ENCODE data around the gene FLT3.

The FLT3 gene

DNA sequence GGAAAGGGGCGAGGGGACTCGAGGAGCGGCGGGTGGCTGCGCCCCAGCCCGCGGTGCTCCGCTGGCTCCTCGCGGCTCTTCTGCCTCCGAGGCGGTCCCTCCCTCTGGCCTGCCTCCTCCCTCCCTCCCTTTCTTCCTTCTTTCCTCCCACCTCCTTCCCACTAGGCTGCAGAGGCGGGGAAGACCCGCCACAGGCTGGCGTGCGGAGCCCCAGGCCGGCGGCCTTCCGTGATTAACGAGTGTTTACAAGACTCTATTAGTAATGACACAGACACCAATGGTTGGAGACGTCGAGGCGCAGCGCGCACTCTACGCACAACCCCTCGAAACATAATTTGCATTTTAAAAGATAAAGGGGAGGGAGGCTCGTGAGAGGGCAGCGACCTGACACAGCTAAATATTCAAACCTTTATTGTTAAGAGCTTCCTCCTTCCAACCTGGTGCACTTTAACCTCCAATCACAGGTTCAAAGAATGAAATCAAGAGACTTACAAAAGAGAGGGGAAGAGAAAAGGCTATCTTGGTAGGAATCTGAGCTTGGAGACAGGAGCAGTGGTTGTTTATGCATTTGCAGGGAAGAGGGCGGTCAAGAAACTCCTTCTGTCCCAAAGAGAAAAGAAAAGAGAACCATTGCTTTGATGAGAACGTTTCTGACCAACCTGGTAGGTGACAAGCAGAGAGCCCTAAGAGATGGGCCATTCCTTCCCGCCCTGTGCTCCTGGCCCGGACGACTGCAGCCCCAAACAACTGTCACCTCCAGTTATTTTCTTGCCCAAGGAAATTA lies 131.1 kb downstream of the FLT3 start, which contains the start of gene CDX2:
Gene CDX2, minus strand, starts transcription at position 234 of the 784 bp plus-strand sequence. CDS start 309 bp downstream, outside the sequence.
- H3K27ac ChIP-seq: no peak within 1 kb of the TSS
- TF ChIP-seq, protein P1, sequence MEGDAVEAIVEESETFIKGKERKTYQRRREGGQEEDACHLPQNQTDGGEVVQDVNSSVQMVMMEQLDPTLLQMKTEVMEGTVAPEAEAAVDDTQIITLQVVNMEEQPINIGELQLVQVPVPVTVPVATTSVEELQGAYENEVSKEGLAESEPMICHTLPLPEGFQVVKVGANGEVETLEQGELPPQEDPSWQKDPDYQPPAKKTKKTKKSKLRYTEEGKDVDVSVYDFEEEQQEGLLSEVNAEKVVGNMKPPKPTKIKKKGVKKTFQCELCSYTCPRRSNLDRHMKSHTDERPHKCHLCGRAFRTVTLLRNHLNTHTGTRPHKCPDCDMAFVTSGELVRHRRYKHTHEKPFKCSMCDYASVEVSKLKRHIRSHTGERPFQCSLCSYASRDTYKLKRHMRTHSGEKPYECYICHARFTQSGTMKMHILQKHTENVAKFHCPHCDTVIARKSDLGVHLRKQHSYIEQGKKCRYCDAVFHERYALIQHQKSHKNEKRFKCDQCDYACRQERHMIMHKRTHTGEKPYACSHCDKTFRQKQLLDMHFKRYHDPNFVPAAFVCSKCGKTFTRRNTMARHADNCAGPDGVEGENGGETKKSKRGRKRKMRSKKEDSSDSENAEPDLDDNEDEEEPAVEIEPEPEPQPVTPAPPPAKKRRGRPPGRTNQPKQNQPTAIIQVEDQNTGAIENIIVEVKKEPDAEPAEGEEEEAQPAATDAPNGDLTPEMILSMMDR (conservative IDR thresholded peaks at IDR 0.05): no peak

DNA sequence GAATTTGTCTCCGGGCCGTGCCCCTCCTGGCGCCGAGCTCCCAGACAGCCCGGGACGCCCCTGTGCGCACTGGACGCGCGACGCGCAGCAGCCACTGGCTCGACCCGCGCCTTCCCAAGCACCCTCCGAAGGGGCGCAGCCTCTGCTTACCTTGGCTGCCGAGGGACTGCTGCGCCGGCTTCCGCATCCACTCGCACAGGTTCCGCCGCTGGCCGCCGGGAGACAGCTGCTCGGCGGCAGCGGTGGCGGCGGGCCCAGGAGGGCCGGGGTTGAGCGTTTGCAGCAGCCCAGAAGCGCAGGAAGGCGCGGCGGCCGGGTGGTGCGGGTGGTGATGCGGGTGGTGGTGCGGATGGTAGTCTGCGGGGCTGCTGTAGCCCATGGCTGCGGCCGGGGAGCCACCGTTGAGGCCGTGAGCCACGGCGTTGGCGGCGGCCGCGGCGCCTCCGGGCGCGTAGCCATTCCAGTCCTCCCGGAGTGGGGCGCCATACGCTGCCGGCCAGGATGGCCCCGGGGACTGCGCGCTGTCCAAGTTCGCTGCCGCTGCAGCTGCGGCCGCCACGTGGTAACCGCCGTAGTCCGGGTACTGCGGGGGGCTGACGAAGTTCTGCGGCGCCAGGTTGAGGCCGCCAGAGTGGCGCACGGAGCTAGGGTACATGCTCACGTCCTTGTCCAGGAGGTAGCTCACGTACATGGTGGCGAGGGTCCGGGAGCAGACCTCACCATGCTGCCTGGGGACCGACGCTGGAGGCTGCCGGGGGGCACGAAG lies 131.9 kb downstream of the FLT3 start:
- H3K27ac ChIP-seq: no peak overlapping the region
- TF ChIP-seq, protein P1 (conservative IDR thresholded peaks at IDR 0.05): no peak
- no peak for TF ChIP-seq ZFX (IDR thresholded peaks at IDR 0.05)

DNA sequence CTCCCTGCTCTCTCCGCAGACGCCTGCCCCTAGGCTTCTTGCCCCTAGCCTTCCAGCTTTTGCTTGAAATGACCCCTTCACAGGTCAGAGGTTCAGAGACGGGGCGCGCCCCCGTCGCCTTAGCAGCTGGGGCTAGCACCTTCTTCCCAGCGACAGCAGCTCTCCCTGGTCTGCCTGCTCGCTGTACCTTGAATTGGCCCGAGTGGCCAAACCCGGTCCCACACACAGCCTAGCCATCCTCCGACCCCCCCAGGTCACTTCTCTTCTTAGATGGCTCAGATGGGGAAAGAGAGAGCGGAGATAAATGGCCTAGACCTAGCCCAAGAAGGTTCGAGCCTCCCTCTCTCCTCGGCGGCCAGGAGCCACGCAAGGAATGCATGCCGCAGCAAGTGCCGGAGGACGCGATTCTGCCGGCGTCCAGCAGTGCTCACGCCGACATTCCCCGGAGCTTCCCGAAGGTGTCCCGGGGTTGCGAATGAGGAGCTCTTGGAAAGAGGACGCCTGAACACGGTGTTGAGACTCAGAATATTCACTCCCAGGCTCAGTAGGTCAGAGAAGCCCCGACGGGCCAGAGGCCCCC lies 132.6 kb downstream of the FLT3 start:
- TF ChIP-seq, protein P1 (conservative IDR thresholded peaks at IDR 0.05): no peak
- TF ChIP-seq ZFX (IDR thresholded peaks at IDR 0.05): no peak

DNA sequence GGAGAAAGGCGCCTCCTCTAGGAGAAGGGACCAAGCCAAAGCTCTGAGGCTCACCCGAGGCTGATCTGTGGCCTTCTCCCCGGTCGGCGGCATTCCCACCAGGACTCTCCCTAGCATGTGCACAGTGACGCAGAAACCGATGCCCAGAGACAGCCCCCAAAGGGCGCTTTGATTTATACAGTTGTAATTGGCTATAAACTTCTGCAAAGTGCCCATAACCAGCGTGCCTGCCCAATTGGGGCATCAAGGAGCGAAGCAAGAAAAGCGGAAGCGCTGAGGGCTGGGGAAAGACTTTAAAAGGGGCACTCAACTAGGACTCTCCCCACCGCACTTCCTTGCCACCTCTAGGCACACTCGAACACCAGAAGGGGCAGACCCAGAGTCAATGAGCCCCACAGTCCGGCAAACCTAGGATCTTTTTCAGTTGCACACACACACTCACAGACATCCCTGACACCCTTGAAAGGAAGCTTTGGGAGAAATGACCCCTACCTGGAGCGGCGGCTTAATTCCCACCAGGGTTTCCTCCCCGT lies 133.1 kb downstream of the FLT3 start:
- peak overlapping the region; percentile 88 for H3K27ac ChIP-seq
- TF ChIP-seq, protein P1 (conservative IDR thresholded peaks at IDR 0.05): no peak
- no peak for TF ChIP-seq ZFX (IDR thresholded peaks at IDR 0.05)

More for the DNA sequence above, 132.6 kb downstream of the FLT3 start:
- H3K27ac ChIP-seq: no peak overlapping the region

DNA sequence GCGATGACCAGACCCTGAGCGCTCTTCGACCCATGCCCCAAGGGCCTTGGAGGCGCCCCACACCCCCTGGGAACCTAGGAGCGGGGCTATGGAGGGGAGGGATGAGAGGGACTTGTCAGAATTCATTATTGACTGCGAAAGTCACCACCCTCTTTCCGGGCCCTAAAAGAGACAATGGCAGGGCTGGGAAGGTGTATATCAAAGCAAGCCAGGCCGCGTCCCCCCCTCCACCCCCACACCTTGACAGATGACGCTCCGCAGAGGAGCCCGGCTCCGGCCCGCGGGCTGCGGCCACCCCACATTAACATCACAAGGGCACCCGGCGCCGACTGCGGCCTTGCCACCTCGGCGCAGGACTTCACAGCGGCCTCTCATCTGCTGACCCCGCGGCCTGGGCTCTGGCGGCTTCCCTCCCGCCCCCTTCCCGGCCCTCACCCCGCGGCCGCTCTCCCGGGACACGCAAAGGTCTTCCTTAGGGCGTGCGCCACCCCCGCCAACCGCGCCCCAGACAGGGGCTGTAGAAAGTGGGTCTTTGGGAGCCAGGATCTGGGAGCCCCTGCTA lies 133.7 kb downstream of the FLT3 start:
- peak overlapping the region; percentile 88 for H3K27ac ChIP-seq
- TF ChIP-seq, protein P1 (conservative IDR thresholded peaks at IDR 0.05): no peak
- TF ChIP-seq ZFX (IDR thresholded peaks at IDR 0.05): no peak

DNA sequence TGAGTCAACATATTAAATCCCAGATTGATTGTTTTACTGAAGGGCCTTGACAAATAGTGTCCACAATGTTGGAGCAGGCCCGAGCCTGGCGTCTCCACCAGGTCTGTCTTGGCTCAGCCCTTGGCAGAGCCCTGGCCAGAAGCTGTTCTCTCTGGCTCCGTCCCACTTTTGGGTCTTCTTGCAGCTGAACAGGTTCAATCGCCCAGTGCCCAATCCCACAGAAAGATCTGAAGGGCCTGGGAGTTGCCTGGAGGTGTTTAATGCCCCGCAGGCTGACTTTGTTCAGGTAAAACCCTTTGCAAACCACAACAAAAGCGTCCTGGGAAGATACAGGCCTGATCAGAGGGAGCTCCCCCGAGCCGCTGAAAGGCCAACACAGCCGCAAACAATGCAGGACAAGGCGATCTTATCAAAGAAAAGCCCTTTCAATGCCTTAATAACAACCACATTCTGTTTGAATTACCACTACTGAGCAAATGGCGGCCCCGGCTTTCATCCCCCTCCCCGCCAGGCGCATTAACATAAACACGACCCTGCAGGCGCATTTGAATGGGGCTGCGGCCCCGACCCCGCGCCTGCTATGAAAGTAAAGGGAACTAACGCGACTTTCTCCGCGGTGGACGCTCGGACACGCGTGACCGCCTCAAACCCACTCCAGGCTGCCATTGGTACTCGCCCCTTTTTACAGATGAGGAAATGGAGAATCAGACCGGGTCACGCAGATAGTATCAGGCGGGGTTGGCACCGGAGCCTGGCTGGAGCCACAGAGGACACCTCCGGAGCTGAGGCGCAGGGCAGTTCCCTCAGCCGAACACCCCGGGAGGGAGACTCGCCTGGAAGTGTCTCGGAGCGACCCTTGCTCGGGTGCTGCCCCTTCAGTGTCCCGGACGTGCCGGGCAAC lies 134.4 kb downstream of the FLT3 start:
- peak overlapping the region; percentile 88 for H3K27ac ChIP-seq
- no peak for TF ChIP-seq ZFX (IDR thresholded peaks at IDR 0.05)
- TF ChIP-seq, protein P1 (conservative IDR thresholded peaks at IDR 0.05): no peak

All from C4-2B (cell line).